GM21619 (cell line): ENCODE results near the gene ZNF717.
"Not testable (repeated sequence)": the region's sequence is repeated elsewhere in the genome, so short reads cannot be mapped to it uniquely, and the experiment has no call there.

Experiments
- ATAC-seq: cut with Tn5 transposase; IDR thresholded peaks from one replicate; pipeline ENCODE4 v1.9.1; 2021; ENCODE audit not compliant: unreplicated experiment

Gene ZNF717

GRCh38 chr3:75785081-75785755 is at the start of gene ZNF717:
TSS of gene ZNF717 (minus strand) at chr3:75785549. CDS start at chr3:75783362, 2,187 bp downstream.
- not testable (repeated sequence) for ATAC-seq

- not testable (repeated sequence) for ATAC-seq
Measured at GRCh38 chr3:75831076-75831475, 45.7 kb upstream of the ZNF717 start.

- not testable (repeated sequence) for ATAC-seq
Measured at GRCh38 chr3:75818019-75818418, 32.7 kb upstream of the ZNF717 start.

- ATAC-seq, result not testable (repeated sequence)
Measured at GRCh38 chr3:75816287-75817180, 31.2 kb upstream of the ZNF717 start.

GRCh38 chr3:75814797-75815196 is 29.4 kb upstream of the ZNF717 start:
- no peak for ATAC-seq

- ATAC-seq, result no peak
Measured at GRCh38 chr3:75782506-75782905, 2.8 kb downstream of the ZNF717 start.

GRCh38 chr3:75781079-75781745 is 4.1 kb downstream of the ZNF717 start:
- ATAC-seq, result no peak

GRCh38 chr3:75777742-75778141 is 7.6 kb downstream of the ZNF717 start:
- not testable (repeated sequence) for ATAC-seq

GRCh38 chr3:75771631-75772030 is 13.7 kb downstream of the ZNF717 start:
- ATAC-seq, result not testable (repeated sequence)

- no peak for ATAC-seq
Measured at GRCh38 chr3:75768303-75769017, 16.9 kb downstream of the ZNF717 start.

- ATAC-seq, result no peak
Measured at GRCh38 chr3:75737831-75738493, 47.4 kb downstream of the ZNF717 start.

GRCh38 chr3:75727985-75728384 is 57.4 kb downstream of the ZNF717 start:
- ATAC-seq, result no peak

GRCh38 chr3:75692061-75692460 is 93.3 kb downstream of the ZNF717 start:
- no peak for ATAC-seq

GRCh38 chr3:75687323-75687722 is 98.0 kb downstream of the ZNF717 start:
- ATAC-seq, result no peak
